GM19328 (cell line): ENCODE results near the gene CFAP77.

Source experiments
- ATAC-seq: cut with Tn5 transposase; IDR thresholded peaks from one replicate; pipeline ENCODE4 v1.9.1; 2021; ENCODE audit warnings: mild to moderate bottlenecking, moderate library complexity; ENCODE audit not compliant: unreplicated experiment

CFAP77 gene

DNA sequence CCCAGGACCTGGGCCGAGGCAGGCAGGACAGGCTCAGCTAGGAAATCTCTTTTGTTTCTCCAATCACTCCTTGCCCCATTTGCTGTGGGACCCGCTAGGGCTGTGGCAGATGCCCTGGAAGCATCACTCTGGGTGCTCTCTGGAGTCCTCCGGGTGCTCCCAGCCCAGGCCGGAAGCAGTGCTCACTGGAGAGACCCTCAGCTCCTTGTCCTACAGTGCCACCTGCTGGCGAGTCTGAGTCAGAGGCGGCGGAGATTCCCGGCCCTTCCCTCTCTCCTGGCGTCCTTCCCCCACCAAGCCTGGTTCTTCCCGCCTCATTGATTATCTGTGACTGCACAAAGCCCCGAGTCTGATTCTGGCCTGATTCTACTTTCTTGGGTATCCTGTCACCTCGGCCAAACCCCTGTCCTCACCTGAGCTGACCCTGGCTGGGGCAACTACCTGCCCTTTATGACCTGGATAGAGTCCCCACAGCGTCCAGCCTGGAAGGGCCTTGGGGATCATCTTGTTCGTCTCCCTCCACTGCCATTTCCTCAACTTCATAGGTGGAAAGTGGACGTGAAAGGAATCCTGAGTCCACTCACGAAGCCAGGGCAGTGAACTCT lies 165.1 kb downstream of the CFAP77 start:
- ATAC-seq = no peak

DNA sequence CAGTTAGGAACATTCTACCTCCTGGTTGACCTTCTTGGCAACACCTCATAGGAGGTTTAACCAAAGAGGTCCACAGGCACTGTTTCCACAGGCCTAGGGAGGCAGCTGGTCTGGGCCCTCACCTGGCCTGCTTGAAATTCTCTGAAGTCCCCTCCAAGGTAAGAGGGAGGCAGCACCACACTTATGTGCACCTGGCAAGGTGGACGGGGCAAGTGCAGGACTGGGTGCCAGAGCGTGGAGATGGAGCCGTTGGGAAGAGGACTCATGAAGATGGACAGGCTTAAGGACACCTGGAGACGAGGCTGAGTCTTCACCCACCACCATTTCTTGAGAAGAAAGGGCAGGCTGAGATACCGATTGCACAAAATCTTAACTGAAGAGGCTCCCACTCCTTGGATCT lies 165.8 kb downstream of the CFAP77 start:
- no peak for ATAC-seq

DNA sequence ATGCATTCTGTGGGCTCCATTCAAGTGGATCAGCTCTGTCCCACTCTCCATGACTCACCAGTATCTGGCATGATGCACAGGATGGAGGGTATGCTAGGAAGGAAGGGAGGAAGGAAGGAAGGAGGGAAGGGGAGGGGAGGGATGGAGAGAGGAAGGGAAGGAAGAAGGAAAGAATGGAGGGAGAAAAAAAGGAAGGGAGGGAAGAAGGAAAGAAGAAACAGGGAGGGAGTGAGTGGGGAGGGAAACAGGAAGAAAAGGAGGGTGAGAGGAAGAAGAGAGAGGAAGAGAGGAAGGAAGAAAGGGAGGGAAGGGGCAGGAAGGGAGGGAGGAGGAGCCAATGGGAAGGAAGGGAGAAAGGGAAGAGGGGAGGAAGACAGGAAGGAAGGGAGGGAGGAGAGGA lies 167.1 kb downstream of the CFAP77 start:
- no peak for ATAC-seq

DNA sequence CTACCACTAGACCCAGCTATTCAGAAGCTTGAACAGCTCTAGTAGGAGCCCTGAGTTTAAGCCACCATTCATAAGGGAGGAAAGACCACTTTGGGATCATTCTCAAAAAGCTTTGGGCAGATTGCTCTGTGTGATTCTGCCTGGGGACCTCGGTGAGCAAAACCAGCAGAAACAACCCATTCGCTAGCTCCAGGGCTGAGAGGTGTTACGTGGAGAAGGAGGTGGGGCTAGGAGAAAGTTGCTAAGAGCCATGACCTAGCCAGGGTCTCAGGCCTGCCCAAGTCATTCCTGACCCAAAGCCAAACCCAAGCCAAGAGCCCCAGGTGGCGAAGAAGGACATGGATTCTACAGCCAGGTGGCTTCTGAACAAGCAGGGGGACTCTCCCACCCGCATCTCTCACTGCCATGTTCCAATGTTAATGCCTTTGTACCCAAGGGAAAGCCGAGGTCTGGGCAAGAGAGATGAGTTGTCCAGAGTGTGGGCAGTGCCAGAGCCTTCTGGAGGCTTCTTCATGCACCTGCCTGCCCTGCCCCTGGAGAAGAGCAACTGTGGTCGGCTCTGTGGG lies 168.4 kb downstream of the CFAP77 start:
- no peak for ATAC-seq

DNA sequence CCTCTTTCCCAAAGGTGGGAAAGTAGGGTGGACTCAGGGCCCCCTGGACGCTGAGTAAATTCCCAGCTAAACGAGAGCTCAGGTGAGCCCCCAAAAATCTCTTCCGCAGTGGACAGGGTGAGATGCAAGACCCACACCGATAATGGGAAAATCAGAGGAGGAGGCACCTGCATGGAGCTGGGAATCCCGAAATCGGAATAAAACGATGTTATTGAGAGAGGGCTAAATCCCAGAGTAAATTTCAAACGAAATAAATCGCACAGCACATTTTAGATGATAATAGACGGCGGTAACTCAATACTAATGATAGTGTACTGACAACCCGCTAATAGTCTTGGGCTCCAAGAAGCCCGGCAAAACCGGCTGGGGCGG lies 169.4 kb downstream of the CFAP77 start:
- no peak for ATAC-seq

DNA sequence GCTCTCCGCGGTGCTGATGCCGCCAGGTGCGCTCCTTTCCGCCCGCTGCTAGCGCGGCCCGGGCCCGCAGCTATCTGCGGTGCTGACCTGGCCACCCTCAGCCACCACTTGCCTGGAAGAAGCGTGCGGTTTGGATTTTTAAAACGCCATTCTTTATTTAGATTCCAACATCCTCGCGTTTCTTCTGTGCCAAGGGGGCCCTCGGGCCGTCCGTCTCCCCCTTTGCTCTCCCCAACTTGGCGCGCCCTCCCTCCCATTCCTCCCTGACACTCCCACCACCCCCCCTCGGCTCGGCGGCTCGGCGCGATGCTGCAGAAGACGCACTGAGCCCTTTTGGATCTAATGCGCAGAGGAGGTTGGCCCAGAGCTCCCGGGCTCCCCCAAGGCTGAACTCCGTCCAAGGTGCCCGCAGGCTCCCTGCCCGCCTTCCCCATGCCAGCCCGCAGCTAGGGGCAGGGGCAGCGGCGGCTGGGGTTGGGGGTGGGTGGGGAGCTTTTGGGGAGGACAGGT lies 172.3 kb downstream of the CFAP77 start, which contains the start of gene BARHL1:
BARHL1 (plus strand) TSS at position 331 of the 510 bp plus-strand sequence. CDS start 192 bp downstream, outside the sequence.
- ATAC-seq = no peak

DNA sequence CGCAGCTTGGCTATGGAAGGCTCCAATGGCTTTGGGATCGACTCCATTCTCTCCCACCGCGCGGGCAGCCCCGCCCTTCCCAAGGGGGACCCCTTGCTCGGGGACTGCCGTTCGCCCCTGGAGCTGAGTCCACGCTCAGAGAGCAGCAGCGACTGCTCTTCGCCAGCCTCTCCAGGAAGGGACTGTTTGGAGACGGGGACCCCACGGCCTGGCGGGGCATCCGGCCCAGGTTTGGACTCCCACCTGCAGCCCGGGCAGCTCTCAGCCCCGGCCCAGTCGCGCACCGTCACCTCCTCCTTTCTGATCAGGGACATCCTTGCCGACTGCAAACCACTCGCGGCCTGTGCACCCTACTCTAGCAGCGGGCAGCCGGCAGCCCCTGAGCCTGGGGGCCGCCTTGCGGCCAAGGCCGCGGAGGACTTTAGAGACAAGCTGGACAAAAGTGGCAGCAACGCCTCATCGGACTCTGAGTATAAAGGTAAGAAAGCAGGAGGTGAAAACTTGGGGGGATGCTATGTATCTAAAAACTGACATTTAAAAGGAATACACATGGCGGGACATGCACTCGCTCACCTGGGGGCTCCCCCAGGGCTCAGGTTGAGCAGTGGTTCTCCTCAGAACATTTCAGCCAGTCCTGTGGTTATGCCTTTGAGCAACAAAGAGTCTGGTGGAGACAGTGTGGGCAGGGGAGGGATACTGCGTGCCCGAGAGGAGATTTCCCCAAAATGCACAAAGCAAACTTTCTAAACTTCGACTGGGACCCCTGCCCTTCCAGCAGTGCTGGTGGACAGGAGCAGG lies 173.0 kb downstream of the CFAP77 start:
- ATAC-seq = no peak

DNA sequence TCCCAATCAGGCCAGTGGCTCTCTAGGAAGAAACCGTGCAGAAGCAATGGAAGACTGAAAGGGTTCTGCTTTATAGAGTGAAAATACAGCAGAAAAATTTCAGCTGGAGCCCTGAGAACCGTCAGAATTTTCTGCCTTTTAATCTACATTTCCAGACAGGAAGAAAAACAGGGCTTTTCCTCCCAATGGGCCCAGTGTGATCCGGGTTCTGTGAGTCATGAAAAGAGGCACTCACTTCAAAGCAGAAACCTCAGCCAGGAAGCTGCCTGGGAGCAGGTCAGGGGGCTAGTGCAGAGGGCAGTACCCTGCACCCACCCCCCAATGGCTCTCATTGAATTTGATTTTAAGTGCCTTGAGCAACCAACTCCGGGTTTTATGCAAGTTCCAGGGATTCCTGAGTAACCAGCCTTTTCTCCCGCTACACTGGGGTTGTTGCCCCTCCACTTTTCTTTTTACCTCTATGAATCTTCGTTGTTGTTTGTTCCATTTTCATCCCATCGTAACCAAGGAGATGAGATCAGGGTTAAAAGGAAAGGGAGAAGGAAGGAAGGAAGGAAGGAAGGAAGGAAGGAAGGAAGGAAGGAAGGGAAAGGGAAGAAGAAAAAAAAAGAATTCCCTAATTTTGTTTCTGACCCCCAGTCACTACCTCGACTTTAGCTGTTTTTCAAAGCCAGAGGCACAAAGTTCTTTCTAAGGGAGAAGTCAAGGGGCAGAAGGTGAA lies 173.7 kb downstream of the CFAP77 start:
- ATAC-seq = no peak

DNA sequence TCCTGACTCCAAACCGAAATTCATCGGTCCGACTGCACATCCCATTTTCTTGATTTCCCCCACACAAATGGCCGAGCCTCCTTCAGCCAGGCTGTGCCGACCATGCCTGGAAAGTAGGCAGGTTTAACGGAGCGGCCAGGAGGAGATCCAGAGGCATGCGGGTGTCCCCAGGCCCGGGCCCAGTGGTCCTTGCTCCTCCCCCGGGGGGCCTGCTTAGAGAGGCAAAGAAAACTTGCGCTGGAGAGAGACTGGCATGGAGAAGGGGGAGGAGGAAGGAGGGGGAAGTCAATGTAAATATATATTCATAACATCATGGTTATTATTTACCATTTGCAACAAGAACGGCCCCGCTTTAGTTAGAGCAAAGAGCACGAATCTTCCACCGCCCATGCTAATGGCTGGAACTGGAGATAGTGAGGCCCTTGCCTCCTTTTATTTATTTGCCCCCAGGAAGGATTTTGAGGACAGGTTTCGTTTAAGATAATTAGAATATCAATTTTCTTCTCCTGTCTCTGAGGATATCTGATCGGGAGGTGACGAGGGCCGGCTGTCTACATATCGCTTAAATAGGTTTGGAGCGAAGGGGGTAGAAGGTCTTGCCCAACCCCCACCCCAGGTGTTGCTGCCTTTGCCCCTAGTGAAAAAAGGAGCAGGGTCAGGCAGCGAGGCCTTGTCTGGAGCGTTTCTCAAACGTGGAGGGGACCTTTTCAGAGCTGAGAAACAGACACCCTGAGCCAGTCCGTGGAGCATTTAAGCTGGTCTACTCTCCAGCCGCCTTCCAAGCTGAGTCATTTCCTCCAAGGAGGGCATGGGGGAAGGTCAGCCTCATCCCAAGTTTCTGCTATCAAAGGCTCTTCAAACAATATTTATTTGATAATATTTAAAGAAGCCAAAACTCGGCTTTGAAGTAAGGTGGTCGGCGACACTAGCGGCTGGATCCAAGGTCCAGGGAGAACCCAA lies 174.9 kb downstream of the CFAP77 start:
- no peak for ATAC-seq

DNA sequence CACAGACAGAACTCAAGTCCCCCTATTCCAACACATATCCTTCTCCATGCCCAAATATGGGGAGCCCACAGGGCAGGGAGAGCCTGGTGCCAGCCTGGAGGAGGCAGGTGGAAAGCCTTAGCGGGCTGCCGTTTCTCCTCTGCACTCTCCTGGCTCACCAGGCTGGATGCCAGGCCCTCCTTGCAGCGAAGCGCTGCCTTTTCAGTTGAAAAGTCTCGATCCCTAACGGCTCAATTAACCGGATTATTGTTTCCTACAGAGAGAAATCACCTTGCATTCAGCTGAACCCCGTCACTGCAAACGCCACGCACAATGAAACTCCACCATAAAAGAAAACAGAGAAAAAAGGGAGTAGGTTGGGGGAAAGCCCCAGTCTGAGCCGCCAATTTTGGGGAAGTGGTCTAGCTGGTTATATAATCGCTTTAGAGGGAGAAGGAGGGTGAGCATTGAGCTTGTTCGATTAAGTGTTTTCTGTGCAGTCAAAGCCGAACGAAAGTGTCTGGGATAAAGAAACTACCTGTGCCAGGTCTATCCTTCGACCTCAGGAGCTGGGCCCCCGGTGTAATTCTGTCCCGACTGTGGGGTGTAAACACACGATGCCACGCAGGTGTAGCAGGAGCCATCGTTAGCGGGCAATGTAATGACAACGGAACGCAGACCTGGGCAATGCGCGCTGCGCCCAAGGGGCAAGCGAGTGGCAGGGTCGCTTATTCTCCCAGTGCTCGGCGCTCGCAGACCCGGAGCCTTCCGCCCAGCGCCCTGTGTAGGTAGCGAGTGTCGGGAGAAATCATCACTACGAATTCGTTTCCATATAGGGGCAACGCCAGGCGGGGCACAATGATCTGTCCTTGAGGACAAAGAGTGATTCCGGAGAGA lies 176.2 kb downstream of the CFAP77 start:
- ATAC-seq = no peak

DNA sequence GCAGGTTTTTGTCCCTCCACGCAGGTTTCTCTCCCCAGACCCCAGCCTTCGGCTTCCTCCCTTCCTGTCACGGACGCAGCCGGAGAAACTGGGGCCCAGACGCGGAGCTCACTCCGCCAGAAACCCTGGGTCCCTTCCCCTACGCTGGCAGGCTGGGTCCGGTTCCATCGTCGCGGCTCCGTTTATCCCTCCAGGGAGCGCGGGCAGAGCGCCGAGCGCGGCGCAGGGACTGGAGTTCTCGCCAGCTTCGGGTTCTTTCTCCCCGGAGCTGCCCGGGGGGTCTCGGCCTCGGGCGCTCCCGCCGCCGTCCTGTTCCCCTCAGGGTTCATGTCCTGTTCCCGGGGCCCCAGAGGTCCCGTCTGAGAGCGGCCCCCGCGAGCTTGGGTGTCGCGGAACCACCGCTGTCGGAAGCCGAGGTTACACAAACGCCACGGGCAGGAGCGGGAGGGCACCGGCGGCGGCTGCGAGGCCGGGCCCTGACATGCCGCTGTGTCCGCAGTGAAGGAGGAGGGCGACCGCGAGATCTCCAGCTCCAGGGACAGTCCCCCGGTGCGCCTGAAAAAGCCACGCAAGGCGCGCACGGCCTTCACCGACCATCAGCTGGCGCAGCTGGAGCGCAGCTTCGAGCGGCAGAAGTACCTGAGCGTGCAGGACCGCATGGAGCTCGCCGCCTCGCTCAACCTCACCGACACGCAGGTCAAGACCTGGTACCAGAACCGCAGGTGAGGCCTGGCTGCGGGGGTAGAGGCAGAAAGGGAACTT lies 177.0 kb downstream of the CFAP77 start:
- no peak for ATAC-seq

DNA sequence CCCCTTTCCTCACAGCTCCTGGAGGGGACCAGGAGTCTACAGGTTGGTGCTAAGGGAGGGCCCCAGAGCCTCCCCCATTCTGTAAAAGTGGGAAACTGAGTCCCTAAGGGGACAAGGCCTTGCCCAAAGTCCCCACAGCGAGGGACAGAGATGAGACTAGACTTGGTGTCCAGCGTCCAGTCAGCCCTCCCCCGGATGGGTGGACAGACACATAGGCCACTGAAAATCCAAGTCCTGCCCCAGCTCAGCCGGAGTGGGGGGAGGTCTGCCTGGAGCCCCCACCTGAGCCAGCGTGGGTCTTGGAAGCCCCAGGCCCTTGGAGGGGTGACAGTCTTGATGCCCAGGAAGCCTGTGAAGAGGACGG lies 177.6 kb downstream of the CFAP77 start:
- no peak for ATAC-seq

DNA sequence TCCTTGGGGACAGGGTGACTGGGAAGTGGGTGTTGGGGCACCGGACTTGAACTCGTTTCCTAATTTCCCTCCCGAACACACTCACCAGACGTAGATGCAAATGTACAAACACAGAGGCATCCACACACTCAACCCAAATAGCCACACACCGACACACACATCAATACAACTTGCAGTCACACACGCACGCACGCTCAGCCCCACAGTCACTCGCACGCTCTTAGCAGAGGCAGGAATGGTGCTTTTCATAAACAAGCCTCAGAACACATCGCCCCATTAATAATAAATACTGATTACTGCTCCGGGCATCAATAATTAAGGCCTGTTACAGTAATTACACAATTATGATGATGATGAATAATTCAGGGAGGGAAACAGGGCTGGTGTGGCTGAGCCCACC lies 178.1 kb downstream of the CFAP77 start:
- no peak for ATAC-seq

DNA sequence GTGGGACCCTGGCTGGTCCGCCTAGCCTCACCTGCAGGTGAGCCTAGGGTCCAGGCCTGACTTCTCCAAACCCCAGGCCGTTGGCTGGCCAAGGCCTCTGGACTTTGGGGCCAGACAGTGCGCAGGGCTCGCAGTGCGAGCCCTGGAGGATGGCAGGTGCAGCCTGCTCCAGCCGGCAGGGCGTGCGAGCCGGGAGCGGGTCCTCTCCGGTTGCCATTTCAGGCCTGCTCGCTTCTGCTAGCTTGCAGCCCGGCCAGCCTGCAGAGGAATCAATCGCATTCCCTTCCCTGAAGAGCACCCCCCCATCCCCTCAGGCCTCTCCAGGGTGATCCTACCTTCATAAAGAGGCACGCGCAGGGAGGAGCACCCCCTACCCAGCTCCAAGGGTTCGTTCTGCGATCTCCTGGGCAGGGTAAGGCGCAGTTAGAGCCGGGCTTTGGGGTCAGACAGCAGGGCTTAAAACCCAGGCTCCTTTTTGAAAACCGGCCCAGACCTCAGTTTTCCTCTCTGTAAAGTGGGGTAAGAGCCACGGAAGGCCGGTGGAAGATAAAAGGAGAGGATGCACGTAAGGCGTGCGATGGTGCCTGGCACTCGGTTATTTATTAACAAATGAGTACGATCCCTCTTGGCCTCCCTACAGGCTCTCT lies 178.6 kb downstream of the CFAP77 start:
- ATAC-seq = no peak

DNA sequence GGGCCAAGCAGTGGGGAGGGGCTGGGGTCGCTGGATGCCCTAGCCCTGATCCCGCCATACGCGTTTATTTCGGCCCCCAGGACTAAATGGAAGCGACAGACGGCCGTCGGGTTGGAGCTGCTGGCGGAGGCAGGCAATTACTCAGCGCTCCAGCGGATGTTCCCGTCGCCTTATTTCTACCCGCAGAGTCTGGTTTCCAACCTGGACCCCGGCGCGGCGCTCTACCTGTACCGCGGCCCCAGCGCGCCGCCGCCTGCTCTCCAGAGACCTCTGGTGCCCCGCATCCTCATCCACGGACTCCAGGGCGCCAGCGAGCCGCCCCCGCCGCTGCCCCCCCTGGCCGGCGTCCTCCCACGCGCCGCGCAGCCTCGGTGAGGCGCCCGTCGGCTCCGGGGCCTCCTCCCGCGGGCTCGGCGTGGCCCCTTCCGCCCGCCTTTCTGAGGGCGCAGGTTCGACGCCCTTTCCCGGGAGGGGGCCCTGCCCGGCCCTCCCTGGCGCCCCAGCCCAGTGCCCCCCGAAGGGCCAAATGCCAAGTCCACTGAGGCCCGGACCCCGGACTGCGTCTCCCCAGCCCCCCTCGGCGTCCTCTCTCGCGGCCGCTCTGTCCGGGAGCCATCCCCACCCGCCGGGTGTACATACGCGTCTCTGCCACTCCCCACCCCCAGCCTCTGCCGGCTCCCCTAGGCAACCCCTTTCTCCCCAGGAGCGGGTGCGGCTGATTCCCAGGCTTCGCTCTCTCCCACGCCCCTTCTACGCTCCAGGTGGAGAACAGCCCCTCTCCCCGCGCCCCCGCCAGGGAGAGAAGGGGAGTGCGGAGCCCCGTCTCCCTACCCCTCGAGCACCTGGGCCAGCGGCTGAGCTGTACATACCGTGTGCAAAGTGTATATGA lies 179.4 kb downstream of the CFAP77 start:
- no peak for ATAC-seq

DNA sequence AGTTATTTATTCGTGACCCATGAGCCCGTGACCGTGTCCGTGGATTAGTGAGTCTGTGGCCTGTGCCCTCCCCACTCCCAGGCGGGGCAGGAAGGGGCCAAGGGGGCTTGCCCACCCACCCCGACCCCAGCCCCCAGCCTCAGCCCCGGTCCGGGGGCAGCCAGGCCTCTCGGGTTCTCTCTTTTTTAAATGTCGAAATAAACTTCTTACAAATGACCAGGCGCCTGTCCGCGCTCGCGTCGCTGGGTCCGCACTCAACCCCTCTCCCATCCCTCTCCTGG lies 180.0 kb downstream of the CFAP77 start:
- ATAC-seq = no peak
